ENCODE results near the gene OMP. TPM values are rescaled to one million over a fixed set of nuclear protein-coding genes. Genes with fewer than 3 reads are reported as not detected.
A peak's percentile ranks its signal among the peaks of the same experiment; 100 is the strongest.

OMP gene
- total and polyA plus RNA-seq, 2 of the 13 experiments (the other 11 are each of a cell fraction or from before 2014, with no cell fraction given), result not detected

- 0 out of 2 replicates have a peak, but pooled peaks have one; percentile 29 for TF ChIP-seq BCL3 (CRISPR knock-in tag; IDR thresholded peaks at IDR 0.05)
- no peak for TF ChIP-seq NFKBIZ (CRISPR knock-in tag; IDR thresholded peaks at IDR 0.05)
- no peak for TF ChIP-seq ZFP36L2 (CRISPR knock-in tag; IDR thresholded peaks at IDR 0.05)
- no peak for TF ChIP-seq ZBTB42 (CRISPR knock-in tag; IDR thresholded peaks at IDR 0.05)
- TF ChIP-seq, protein P1, sequence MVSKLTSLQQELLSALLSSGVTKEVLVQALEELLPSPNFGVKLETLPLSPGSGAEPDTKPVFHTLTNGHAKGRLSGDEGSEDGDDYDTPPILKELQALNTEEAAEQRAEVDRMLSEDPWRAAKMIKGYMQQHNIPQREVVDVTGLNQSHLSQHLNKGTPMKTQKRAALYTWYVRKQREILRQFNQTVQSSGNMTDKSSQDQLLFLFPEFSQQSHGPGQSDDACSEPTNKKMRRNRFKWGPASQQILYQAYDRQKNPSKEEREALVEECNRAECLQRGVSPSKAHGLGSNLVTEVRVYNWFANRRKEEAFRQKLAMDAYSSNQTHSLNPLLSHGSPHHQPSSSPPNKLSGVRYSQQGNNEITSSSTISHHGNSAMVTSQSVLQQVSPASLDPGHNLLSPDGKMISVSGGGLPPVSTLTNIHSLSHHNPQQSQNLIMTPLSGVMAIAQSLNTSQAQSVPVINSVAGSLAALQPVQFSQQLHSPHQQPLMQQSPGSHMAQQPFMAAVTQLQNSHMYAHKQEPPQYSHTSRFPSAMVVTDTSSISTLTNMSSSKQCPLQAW (CRISPR knock-in tag; IDR thresholded peaks at IDR 0.05), result 0 out of 2 replicates have a peak, but pooled peaks have one; percentile 26
- TF ChIP-seq ZNF468 (CRISPR knock-in tag; IDR thresholded peaks at IDR 0.05), result no peak
- TF ChIP-seq ZBTB44 (CRISPR knock-in tag; IDR thresholded peaks at IDR 0.05), result no peak
- peak; percentile 43; the same call in 1 of the 2 replicates for TF ChIP-seq HDAC2 (CRISPR knock-in tag; IDR thresholded peaks at IDR 0.05)
- TF ChIP-seq ZFP91 (CRISPR knock-in tag; IDR thresholded peaks at IDR 0.05; ENCODE audit: borderline replicate concordance), result peak; percentile 68; the same call in 1 of the 2 replicates
- peak; percentile 27; the same call in 1 of the 2 replicates for TF ChIP-seq ZNF574 (CRISPR knock-in tag; IDR thresholded peaks at IDR 0.05)
- TF ChIP-seq, protein P2, sequence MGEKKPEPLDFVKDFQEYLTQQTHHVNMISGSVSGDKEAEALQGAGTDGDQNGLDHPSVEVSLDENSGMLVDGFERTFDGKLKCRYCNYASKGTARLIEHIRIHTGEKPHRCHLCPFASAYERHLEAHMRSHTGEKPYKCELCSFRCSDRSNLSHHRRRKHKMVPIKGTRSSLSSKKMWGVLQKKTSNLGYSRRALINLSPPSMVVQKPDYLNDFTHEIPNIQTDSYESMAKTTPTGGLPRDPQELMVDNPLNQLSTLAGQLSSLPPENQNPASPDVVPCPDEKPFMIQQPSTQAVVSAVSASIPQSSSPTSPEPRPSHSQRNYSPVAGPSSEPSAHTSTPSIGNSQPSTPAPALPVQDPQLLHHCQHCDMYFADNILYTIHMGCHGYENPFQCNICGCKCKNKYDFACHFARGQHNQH (CRISPR knock-in tag; IDR thresholded peaks at IDR 0.05), result peak; percentile 43; the same call in 1 of the 2 replicates
- TF ChIP-seq, protein P3, sequence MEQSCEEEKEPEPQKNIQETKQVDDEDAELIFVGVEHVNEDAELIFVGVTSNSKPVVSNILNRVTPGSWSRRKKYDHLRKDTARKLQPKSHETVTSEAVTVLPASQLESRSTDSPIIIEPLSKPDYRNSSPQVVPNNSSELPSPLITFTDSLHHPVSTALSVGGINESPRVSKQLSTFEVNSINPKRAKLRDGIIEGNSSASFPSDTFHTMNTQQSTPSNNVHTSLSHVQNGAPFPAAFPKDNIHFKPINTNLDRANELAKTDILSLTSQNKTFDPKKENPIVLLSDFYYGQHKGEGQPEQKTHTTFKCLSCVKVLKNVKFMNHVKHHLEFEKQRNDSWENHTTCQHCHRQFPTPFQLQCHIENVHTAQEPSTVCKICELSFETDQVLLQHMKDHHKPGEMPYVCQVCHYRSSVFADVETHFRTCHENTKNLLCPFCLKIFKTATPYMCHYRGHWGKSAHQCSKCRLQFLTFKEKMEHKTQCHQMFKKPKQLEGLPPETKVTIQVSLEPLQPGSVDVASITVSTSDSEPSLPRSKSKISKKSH (CRISPR knock-in tag; IDR thresholded peaks at IDR 0.05; ENCODE audit: borderline replicate concordance), result no peak
- no peak for TF ChIP-seq HOXA9 (CRISPR knock-in tag; IDR thresholded peaks at IDR 0.05; ENCODE audit: borderline replicate concordance)
- TF ChIP-seq FOXK1 (CRISPR knock-in tag; IDR thresholded peaks at IDR 0.05; ENCODE audit: borderline replicate concordance, low read depth), result peak; percentile 47; the same call in 1 of the 2 replicates
Observed at GRCh38 chr11:77086521-77087472, 15.8 kb upstream of the OMP start (continued).

Data from HepG2 (cell line).